Measurements from ENCODE around the gene PRADC1. TPM values are rescaled to one million over a fixed set of nuclear protein-coding genes. Genes with fewer than 3 reads are reported as not detected.

The PRADC1 gene
- total and polyA plus RNA-seq, 9 donors, result 26.0 to 41.0 (median 32.9) TPM

GRCh38 chr2:73237168-73237567, 4.1 kb upstream of the PRADC1 start:
- Histone ChIP-seq H3K9me3 (replicated peaks; ENCODE audit: control insufficient read depth, low read depth, low read length) (no peaks in the 10 kb centered on the region), H3K27me3 (ENCODE audit: control insufficient read depth, insufficient read depth, low read length) (no peaks in the 10 kb centered on the region), H3K4me1 (ENCODE audit: control insufficient read depth, insufficient read depth, low read length) (peaks cover 17% of the 10 kb centered on the region), H3K36me3 (ENCODE audit: control insufficient read depth, insufficient read depth, low read length) (peaks cover 30% of the 10 kb centered on the region), H3K4me3 (ENCODE audit: low read length) (no peak overlapping the region), H3K27ac (ENCODE audit: low read length) (no peak overlapping the region)
- DNase-seq, result no peak
- WGBS (ENCODE audit: insufficient coverage), result no CpG with 5 or more reads among the region's 1 CpG

GRCh38 chr2:73235315-73236028, 2.4 kb upstream of the PRADC1 start:
- Histone ChIP-seq H3K36me3 (ENCODE audit: control insufficient read depth, insufficient read depth, low read length) (peaks cover 20% of the 10 kb centered on the region), H3K9me3 (replicated peaks; ENCODE audit: control insufficient read depth, low read depth, low read length) (no peaks in the 10 kb centered on the region), H3K4me1 (ENCODE audit: control insufficient read depth, insufficient read depth, low read length) (peaks cover 17% of the 10 kb centered on the region), H3K4me3 (ENCODE audit: low read length) (peak overlapping the region; percentile 98), H3K27ac (ENCODE audit: low read length) (no peak overlapping the region), H3K27me3 (ENCODE audit: control insufficient read depth, insufficient read depth, low read length) (no peaks in the 10 kb centered on the region)
- 77% methylated on average over 5 of the region's 11 CpGs for WGBS (ENCODE audit: insufficient coverage)
- no peak for DNase-seq

- peaks cover 20% of the 10 kb centered on the region for H3K36me3 ChIP-seq (ENCODE audit: control insufficient read depth, insufficient read depth, low read length)
- H3K4me1 ChIP-seq (ENCODE audit: control insufficient read depth, insufficient read depth, low read length), result peaks cover 17% of the 10 kb centered on the region
- H3K27ac ChIP-seq (ENCODE audit: low read length), result peak within 1 kb of the TSS; percentile 96
- under 1% methylated on average over 65 of the region's 69 CpGs for WGBS (ENCODE audit: insufficient coverage)
- no peaks in the 10 kb centered on the region for H3K27me3 ChIP-seq (ENCODE audit: control insufficient read depth, insufficient read depth, low read length)
- peak within 1 kb of the TSS; percentile 98 for H3K4me3 ChIP-seq (ENCODE audit: low read length)
- peak; percentile 98 for DNase-seq
- no peaks in the 10 kb centered on the region for H3K9me3 ChIP-seq (replicated peaks; ENCODE audit: control insufficient read depth, low read depth, low read length)
Observed at GRCh38 chr2:73233932-73234832, 1.1 kb upstream of the PRADC1 start, which contains the start of gene CCT7. Gene CCT7, plus strand, starts transcription at chr2:73234308. Its CDS starts 71 bp downstream, at chr2:73234379.

GRCh38 chr2:73232403-73233153, 461 bp downstream of the PRADC1 start:
- H3K27me3 ChIP-seq (ENCODE audit: control insufficient read depth, insufficient read depth, low read length), result no peaks in the 10 kb centered on the region
- peaks cover 28% of the 10 kb centered on the region for H3K36me3 ChIP-seq (ENCODE audit: control insufficient read depth, insufficient read depth, low read length)
- peaks cover 17% of the 10 kb centered on the region for H3K4me1 ChIP-seq (ENCODE audit: control insufficient read depth, insufficient read depth, low read length)
- H3K4me3 ChIP-seq (ENCODE audit: low read length), result peak overlapping the region; percentile 81
- H3K27ac ChIP-seq (ENCODE audit: low read length), result peak overlapping the region; percentile 62
- under 1% methylated on average over 27 of the region's 37 CpGs for WGBS (ENCODE audit: insufficient coverage)
- H3K9me3 ChIP-seq (replicated peaks; ENCODE audit: control insufficient read depth, low read depth, low read length), result no peaks in the 10 kb centered on the region
- peak; percentile 18 for DNase-seq

- H3K27me3 ChIP-seq (ENCODE audit: control insufficient read depth, insufficient read depth, low read length), result no peaks in the 10 kb centered on the region
- no peak overlapping the region for H3K27ac ChIP-seq (ENCODE audit: low read length)
- H3K9me3 ChIP-seq (replicated peaks; ENCODE audit: control insufficient read depth, low read depth, low read length), result no peaks in the 10 kb centered on the region
- no peak for DNase-seq
- no peak overlapping the region for H3K4me3 ChIP-seq (ENCODE audit: low read length)
- WGBS (ENCODE audit: insufficient coverage), result 75% methylated on average over 12 of the region's 14 CpGs
- H3K36me3 ChIP-seq (ENCODE audit: control insufficient read depth, insufficient read depth, low read length), result peaks cover 56% of the 10 kb centered on the region
- H3K4me1 ChIP-seq (ENCODE audit: control insufficient read depth, insufficient read depth, low read length), result peaks cover 5% of the 10 kb centered on the region
Observed at GRCh38 chr2:73228631-73229030, 4.4 kb downstream of the PRADC1 start.

- WGBS (ENCODE audit: insufficient coverage), result 75% methylated on average over 2 of the region's 3 CpGs
- no peaks in the 10 kb centered on the region for H3K9me3 ChIP-seq (replicated peaks; ENCODE audit: control insufficient read depth, low read depth, low read length)
- H3K36me3 ChIP-seq (ENCODE audit: control insufficient read depth, insufficient read depth, low read length), result peaks cover 69% of the 10 kb centered on the region
Observed at GRCh38 chr2:73227086-73227485, 6.0 kb downstream of the PRADC1 start.

DNA sequence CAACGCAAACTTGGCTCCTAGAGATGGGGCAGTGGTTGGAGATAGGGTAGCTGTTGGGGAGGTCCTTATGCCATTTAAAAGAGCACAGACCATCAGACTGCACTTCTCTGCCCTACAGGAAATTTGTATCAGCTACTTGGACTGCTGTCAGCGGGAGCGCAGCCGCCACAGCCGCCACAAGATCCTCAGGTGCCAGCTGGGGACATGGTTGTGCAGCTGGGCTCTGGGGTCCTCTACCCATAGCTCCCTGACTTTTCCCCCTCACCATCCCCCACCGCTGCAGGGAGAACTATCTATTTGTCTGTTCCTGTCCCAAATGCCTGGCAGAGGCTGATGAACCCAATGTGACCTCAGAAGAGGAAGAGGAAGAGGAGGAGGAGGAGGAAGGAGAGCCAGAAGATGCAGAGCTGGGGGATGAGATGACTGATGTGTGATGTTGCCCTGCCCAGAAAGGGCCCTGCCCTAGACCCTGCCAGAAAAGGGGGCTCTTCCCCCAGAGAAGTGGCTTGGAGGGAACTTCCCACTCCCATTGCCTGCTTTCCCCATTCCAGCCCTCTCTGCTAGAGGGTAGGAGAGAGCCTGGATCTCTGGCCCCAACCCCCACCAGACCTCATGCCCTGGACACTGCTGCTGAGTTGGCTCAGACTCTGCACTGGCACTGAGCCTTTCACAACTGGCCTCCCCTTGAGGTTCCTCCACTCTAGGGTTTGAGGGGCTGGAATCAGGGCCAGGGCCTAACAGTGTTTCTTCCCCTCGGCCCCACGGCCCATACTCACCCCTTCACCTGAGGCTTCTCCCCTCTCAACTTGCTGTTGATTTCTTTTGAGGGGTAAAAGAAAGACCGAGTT, 7.3 kb downstream of the PRADC1 start:
- WGBS (ENCODE audit: insufficient coverage), result 77% methylated on average over 5 of the region's 9 CpGs
- H3K4me1 ChIP-seq (ENCODE audit: control insufficient read depth, insufficient read depth, low read length), result no peaks in the 10 kb centered on the region
- no peak overlapping the region for H3K27ac ChIP-seq (ENCODE audit: low read length)
- no peaks in the 10 kb centered on the region for H3K27me3 ChIP-seq (ENCODE audit: control insufficient read depth, insufficient read depth, low read length)
- no peak for DNase-seq
- H3K36me3 ChIP-seq (ENCODE audit: control insufficient read depth, insufficient read depth, low read length), result peaks cover 81% of the 10 kb centered on the region
- no peaks in the 10 kb centered on the region for H3K9me3 ChIP-seq (replicated peaks; ENCODE audit: control insufficient read depth, low read depth, low read length)
- H3K4me3 ChIP-seq (ENCODE audit: low read length), result no peak overlapping the region

More at GRCh38 chr2:73227086-73227485, 6.0 kb downstream of the PRADC1 start:
- Histone ChIP-seq H3K27ac (ENCODE audit: low read length) (no peak overlapping the region), H3K4me3 (ENCODE audit: low read length) (no peak overlapping the region), H3K4me1 (ENCODE audit: control insufficient read depth, insufficient read depth, low read length) (no peaks in the 10 kb centered on the region), H3K27me3 (ENCODE audit: control insufficient read depth, insufficient read depth, low read length) (no peaks in the 10 kb centered on the region)
- DNase-seq, result no peak

DNA sequence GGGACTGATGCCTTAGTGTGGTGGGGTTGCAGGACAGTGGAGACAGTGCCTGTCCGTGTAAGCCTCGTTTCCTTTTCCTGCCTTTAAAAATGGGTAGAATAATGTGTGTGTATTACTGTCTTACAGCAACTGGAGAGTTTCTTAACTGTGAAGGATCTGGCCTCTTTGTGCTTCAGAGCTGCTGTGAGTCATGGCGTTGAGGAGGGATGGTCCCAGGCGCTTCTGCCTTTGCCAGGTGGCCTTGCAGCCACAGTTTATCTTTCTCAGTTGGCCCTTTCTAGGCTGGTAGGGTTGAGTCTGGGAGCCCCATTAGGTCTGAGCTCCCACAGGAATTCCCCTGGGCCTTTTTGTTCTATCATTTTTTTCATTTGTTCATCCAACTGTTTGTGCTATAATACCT, 9.2 kb downstream of the PRADC1 start:
- Histone ChIP-seq H3K27ac (ENCODE audit: low read length) (no peak overlapping the region), H3K9me3 (replicated peaks; ENCODE audit: control insufficient read depth, low read depth, low read length) (no peaks in the 10 kb centered on the region), H3K4me1 (ENCODE audit: control insufficient read depth, insufficient read depth, low read length) (no peaks in the 10 kb centered on the region), H3K36me3 (ENCODE audit: control insufficient read depth, insufficient read depth, low read length) (peaks cover 85% of the 10 kb centered on the region), H3K27me3 (ENCODE audit: control insufficient read depth, insufficient read depth, low read length) (no peaks in the 10 kb centered on the region), H3K4me3 (ENCODE audit: low read length) (no peak overlapping the region)
- WGBS (ENCODE audit: insufficient coverage), result 83% methylated on average over 4 of the region's 4 CpGs
- DNase-seq, result no peak

DNA sequence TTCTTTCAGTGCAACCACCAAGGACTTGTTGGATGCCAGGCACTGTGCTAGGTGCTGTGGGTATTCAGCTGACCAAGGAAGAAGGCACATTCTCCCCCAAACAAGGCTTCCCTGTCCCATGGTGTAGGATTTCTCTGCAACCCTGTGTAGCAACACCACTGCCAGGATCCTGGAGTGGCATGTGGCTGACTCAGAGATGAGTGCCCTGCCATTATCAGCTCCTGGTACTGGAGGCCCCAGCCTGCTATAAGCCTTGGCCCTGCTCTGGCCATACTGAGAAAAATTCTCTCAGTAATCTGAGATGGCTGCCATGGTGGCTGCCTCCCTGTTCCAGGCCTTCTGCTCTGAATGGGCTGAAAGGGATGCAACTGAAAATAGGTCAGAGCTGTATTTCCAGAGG, 14.7 kb downstream of the PRADC1 start:
- Histone ChIP-seq H3K27ac (ENCODE audit: low read length) (no peak overlapping the region), H3K9me3 (replicated peaks; ENCODE audit: control insufficient read depth, low read depth, low read length) (no peaks in the 10 kb centered on the region), H3K27me3 (ENCODE audit: control insufficient read depth, insufficient read depth, low read length) (no peaks in the 10 kb centered on the region), H3K36me3 (ENCODE audit: control insufficient read depth, insufficient read depth, low read length) (peaks cover 38% of the 10 kb centered on the region), H3K4me1 (ENCODE audit: control insufficient read depth, insufficient read depth, low read length) (peaks cover 6% of the 10 kb centered on the region), H3K4me3 (ENCODE audit: low read length) (no peak overlapping the region)
- DNase-seq, result no peak
